ENCODE measurements around the gene DCLRE1B. TPM values are rescaled to one million over a fixed set of nuclear protein-coding genes. Genes with fewer than 3 reads are reported as not detected.

DCLRE1B gene
- polyA plus RNA-seq (2013, experiment 1 of 4): 15.9 TPM
- 17.5 TPM for polyA plus RNA-seq (2013, experiment 2 of 4)
- 11.8 TPM for polyA plus RNA-seq (2013, experiment 3 of 4)
- 12.4 TPM for polyA plus RNA-seq (2013, experiment 4 of 4)

- peaks cover 8% of the 10 kb centered on the region for H3K4me1 ChIP-seq (ENCODE audit: control insufficient read depth, insufficient read depth, low read length)
- peak within 1 kb of the TSS; percentile 88 for H3K4me3 ChIP-seq (ENCODE audit: insufficient read depth, low read depth, low read length)
- WGBS, 2 experiments: 0% methylated on average over 67 of the region's 67 CpGs
- no peaks in the 10 kb centered on the region for H3K9me3 ChIP-seq (ENCODE audit: control insufficient read depth, low read length)
- peak within 1 kb of the TSS; percentile 44 for H3K27ac ChIP-seq (ENCODE audit: insufficient read depth, low read depth, low read length, poor library complexity, severe bottlenecking)
- no peaks in the 10 kb centered on the region for H3K36me3 ChIP-seq (ENCODE audit: control insufficient read depth, insufficient read depth, low read length)
- H3K27me3 ChIP-seq (ENCODE audit: control insufficient read depth, insufficient read depth, low read length, poor library complexity, severe bottlenecking): no peaks in the 10 kb centered on the region
Observed at GRCh38 chr1:113904674-113905434, at the start of gene DCLRE1B, which contains the start of gene AP4B1. Gene DCLRE1B, plus strand, starts transcription at chr1:113905326. Its CDS starts 261 bp downstream, at chr1:113905587. Gene AP4B1, minus strand, starts transcription at chr1:113904799. Its CDS starts 82 bp downstream, at chr1:113904717.

DNA sequence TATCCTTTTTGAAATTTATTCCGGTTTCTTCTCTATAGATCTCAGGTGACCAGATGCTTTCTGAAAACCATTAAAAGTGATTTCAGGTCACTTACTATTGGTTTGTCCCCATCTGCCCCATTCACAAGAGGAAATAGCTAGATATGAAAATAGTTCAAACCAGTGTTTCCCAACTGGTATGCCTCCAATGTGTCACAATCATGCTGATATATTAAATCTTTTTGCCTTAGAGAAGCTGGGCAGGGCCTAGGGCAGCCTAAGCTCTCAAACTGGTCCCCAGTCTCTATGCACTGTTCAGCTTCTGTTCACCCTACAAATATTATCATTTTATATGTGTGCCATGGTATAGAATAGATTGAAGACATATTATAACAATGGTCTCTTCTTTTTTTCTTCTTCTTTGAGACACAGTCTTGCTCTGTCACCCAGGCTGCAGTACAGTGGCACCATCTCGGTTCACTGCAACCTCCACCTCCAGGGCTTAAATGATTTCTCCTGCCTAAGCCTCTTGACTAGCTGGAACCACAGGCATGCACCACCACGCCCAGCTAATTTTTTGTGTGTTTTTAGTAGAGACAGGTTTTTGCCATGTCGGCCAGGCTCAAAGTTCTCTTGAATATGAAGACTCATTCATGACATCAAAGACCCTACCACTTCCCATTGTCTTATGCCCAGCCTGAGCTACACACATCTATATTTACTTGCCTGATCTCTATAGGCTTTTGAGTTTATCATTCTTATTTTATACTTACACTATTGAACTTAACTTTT lies 49.3 kb upstream of the DCLRE1B start:
- Histone ChIP-seq H3K4me1 (ENCODE audit: control insufficient read depth, insufficient read depth, low read length) (no peaks in the 10 kb centered on the region), H3K4me3 (ENCODE audit: insufficient read depth, low read depth, low read length) (no peak overlapping the region), H3K27me3 (ENCODE audit: control insufficient read depth, insufficient read depth, low read length, poor library complexity, severe bottlenecking) (no peaks in the 10 kb centered on the region), H3K27ac (ENCODE audit: insufficient read depth, low read depth, low read length, poor library complexity, severe bottlenecking) (no peak overlapping the region), H3K36me3 (ENCODE audit: control insufficient read depth, insufficient read depth, low read length) (no peaks in the 10 kb centered on the region), H3K9me3 (ENCODE audit: control insufficient read depth, low read length) (no peaks in the 10 kb centered on the region)
- WGBS, 2 experiments: 91 to 95% methylated on average over 4 of the region's 4 CpGs

GRCh38 chr1:113856401-113856790 lies 48.7 kb upstream of the DCLRE1B start:
- no peak overlapping the region for H3K27ac ChIP-seq (ENCODE audit: insufficient read depth, low read depth, low read length, poor library complexity, severe bottlenecking)
- 98 to 100% methylated on average over 2 of the region's 2 CpGs for WGBS, 2 experiments
- H3K36me3 ChIP-seq (ENCODE audit: control insufficient read depth, insufficient read depth, low read length): no peaks in the 10 kb centered on the region
- H3K4me1 ChIP-seq (ENCODE audit: control insufficient read depth, insufficient read depth, low read length): no peaks in the 10 kb centered on the region
- no peaks in the 10 kb centered on the region for H3K9me3 ChIP-seq (ENCODE audit: control insufficient read depth, low read length)
- H3K4me3 ChIP-seq (ENCODE audit: insufficient read depth, low read depth, low read length): no peak overlapping the region
- H3K27me3 ChIP-seq (ENCODE audit: control insufficient read depth, insufficient read depth, low read length, poor library complexity, severe bottlenecking): no peaks in the 10 kb centered on the region

DNA sequence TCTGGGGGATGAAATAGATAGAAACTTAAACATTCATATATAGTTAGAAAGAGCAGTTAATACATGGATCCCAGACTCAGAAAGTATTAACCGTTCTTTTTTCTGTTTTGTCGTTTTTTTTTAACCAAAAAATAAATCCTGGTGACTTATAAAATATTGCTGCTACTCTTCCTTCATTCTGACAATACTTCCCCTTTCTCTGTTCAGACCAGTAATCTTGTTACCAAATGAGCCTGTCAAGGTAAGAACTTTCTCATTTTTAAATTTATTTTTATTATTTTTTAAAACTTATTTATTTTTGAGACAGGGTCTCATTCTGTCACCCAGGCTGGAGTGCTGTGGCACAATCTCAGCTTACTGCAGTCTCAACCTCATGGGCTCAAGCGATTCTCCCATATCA lies 47.4 kb upstream of the DCLRE1B start:
- no peak overlapping the region for H3K27ac ChIP-seq (ENCODE audit: insufficient read depth, low read depth, low read length, poor library complexity, severe bottlenecking)
- H3K4me3 ChIP-seq (ENCODE audit: insufficient read depth, low read depth, low read length): no peak overlapping the region
- H3K36me3 ChIP-seq (ENCODE audit: control insufficient read depth, insufficient read depth, low read length): no peaks in the 10 kb centered on the region
- no peaks in the 10 kb centered on the region for H3K4me1 ChIP-seq (ENCODE audit: control insufficient read depth, insufficient read depth, low read length)
- WGBS, 2 experiments: 81 to 93% methylated on average over 3 of the region's 3 CpGs
- no peaks in the 10 kb centered on the region for H3K9me3 ChIP-seq (ENCODE audit: control insufficient read depth, low read length)
- H3K27me3 ChIP-seq (ENCODE audit: control insufficient read depth, insufficient read depth, low read length, poor library complexity, severe bottlenecking): no peaks in the 10 kb centered on the region

GRCh38 chr1:113858418-113858817 lies 46.7 kb upstream of the DCLRE1B start:
- Histone ChIP-seq H3K36me3 (ENCODE audit: control insufficient read depth, insufficient read depth, low read length) (no peaks in the 10 kb centered on the region), H3K27me3 (ENCODE audit: control insufficient read depth, insufficient read depth, low read length, poor library complexity, severe bottlenecking) (no peaks in the 10 kb centered on the region), H3K27ac (ENCODE audit: insufficient read depth, low read depth, low read length, poor library complexity, severe bottlenecking) (no peak overlapping the region), H3K9me3 (ENCODE audit: control insufficient read depth, low read length) (no peaks in the 10 kb centered on the region), H3K4me1 (ENCODE audit: control insufficient read depth, insufficient read depth, low read length) (no peaks in the 10 kb centered on the region), H3K4me3 (ENCODE audit: insufficient read depth, low read depth, low read length) (no peak overlapping the region)
- WGBS, 2 experiments: 85 to 94% methylated on average over 3 of the region's 3 CpGs

GRCh38 chr1:113858982-113859381 lies 46.1 kb upstream of the DCLRE1B start:
- 100% methylated on average over 1 of the region's 1 CpG for WGBS, 2 experiments
- no peak overlapping the region for H3K4me3 ChIP-seq (ENCODE audit: insufficient read depth, low read depth, low read length)
- H3K9me3 ChIP-seq (ENCODE audit: control insufficient read depth, low read length): no peaks in the 10 kb centered on the region
- no peaks in the 10 kb centered on the region for H3K27me3 ChIP-seq (ENCODE audit: control insufficient read depth, insufficient read depth, low read length, poor library complexity, severe bottlenecking)
- no peaks in the 10 kb centered on the region for H3K4me1 ChIP-seq (ENCODE audit: control insufficient read depth, insufficient read depth, low read length)
- H3K27ac ChIP-seq (ENCODE audit: insufficient read depth, low read depth, low read length, poor library complexity, severe bottlenecking): no peak overlapping the region
- H3K36me3 ChIP-seq (ENCODE audit: control insufficient read depth, insufficient read depth, low read length): no peaks in the 10 kb centered on the region

DNA sequence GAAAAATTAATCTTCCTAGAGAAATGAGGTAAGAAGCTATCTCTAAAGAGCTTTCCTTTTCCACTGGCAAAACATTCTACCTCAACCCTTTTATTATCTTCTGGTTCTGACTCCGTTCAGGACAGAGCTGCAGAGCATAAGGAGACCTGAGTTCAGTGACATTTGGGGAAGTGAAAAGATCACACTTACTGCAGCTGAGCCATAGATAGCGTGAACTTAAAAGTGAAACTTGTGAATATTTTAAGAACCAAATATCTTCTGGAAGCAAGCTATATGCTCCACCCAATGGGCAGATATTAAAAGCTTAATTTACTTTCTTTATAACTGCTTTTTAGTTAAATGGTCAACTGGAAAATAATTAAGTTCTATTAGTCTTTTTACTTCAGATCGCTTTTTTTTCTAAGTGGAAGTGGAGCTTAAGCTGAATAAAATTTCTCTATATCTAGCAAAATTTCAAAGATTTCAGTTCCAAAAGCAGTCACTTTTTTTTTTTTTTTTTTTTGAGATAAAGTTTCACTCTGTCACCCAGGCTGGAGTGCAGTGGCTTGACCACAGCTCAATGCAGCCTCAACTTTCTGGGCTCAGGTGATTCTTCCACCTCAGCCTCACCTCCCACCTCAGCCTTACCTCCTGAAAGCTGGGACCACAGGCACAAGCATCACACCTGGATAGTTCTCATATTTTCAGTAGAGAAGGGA lies 45.5 kb upstream of the DCLRE1B start:
- Histone ChIP-seq H3K27me3 (ENCODE audit: control insufficient read depth, insufficient read depth, low read length, poor library complexity, severe bottlenecking) (no peaks in the 10 kb centered on the region), H3K27ac (ENCODE audit: insufficient read depth, low read depth, low read length, poor library complexity, severe bottlenecking) (no peak overlapping the region), H3K4me3 (ENCODE audit: insufficient read depth, low read depth, low read length) (no peak overlapping the region), H3K9me3 (ENCODE audit: control insufficient read depth, low read length) (no peaks in the 10 kb centered on the region), H3K36me3 (ENCODE audit: control insufficient read depth, insufficient read depth, low read length) (no peaks in the 10 kb centered on the region), H3K4me1 (ENCODE audit: control insufficient read depth, insufficient read depth, low read length) (no peaks in the 10 kb centered on the region)
- 92 to 93% methylated on average over 2 to 3 of the region's 3 CpGs for WGBS, 2 experiments

- Histone ChIP-seq H3K9me3 (ENCODE audit: control insufficient read depth, low read length) (no peaks in the 10 kb centered on the region), H3K36me3 (ENCODE audit: control insufficient read depth, insufficient read depth, low read length) (no peaks in the 10 kb centered on the region), H3K4me3 (ENCODE audit: insufficient read depth, low read depth, low read length) (no peak overlapping the region), H3K27me3 (ENCODE audit: control insufficient read depth, insufficient read depth, low read length, poor library complexity, severe bottlenecking) (no peaks in the 10 kb centered on the region), H3K27ac (ENCODE audit: insufficient read depth, low read depth, low read length, poor library complexity, severe bottlenecking) (no peak overlapping the region), H3K4me1 (ENCODE audit: control insufficient read depth, insufficient read depth, low read length) (no peaks in the 10 kb centered on the region)
- 92 to 95% methylated on average over 3 of the region's 3 CpGs for WGBS, 2 experiments
Observed at GRCh38 chr1:113860891-113861290, 44.2 kb upstream of the DCLRE1B start.

DNA sequence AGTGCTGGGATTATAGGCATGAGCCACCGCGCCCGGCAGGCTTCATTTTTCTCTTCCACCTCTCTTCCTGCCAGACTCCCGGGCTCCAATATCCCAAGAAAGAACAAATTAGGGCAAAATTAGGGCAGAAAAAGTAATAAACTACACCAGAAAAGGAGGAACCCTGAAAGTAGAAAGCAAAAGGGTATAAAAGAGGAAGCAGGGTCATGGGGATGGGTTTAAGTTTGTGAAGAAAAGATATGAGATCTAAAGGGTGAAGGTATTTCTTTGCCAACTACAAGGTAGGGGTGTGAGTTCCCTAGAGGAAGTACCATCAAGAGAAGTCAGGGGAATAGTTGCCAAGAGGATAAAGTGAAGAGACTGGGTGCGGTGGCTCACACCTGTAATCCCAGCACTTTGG lies 43.5 kb upstream of the DCLRE1B start:
- H3K27ac ChIP-seq (ENCODE audit: insufficient read depth, low read depth, low read length, poor library complexity, severe bottlenecking): no peak overlapping the region
- H3K36me3 ChIP-seq (ENCODE audit: control insufficient read depth, insufficient read depth, low read length): no peaks in the 10 kb centered on the region
- no peaks in the 10 kb centered on the region for H3K27me3 ChIP-seq (ENCODE audit: control insufficient read depth, insufficient read depth, low read length, poor library complexity, severe bottlenecking)
- WGBS, 2 experiments: 84 to 97% methylated on average over 4 to 5 of the region's 5 CpGs
- H3K4me3 ChIP-seq (ENCODE audit: insufficient read depth, low read depth, low read length): no peak overlapping the region
- H3K9me3 ChIP-seq (ENCODE audit: control insufficient read depth, low read length): no peaks in the 10 kb centered on the region
- H3K4me1 ChIP-seq (ENCODE audit: control insufficient read depth, insufficient read depth, low read length): no peaks in the 10 kb centered on the region
